GM12878 (cell line): Measurements from ENCODE around the gene TMEM128. TPM values are rescaled to one million over a fixed set of nuclear protein-coding genes. Genes with fewer than 3 reads are reported as not detected.

ENCODE experiments used
- ATAC-seq: fragments of 200-7000 bp; cut with Tn5 transposase; 3 replicates; pipeline ENCODE4 v1.9.1; 2020; ENCODE audit warnings: mild to moderate bottlenecking, moderate library complexity
- BruUV-seq: library from RNA; stranded (reverse); fragments of 400-500 nt; replicated peaks from 2 replicates; lab custom pipeline; 2021; lab: Mats Ljungman, UMichigan
- CTCF ChIA-PET: fragments of 300-600 bp; sonication (Branson Sonifier 250); formaldehyde crosslinking; extraction: SDS; loops from one replicate; lab custom pipeline; 2021; ENCODE audit warnings: inconsistent platforms; lab: Yijun Ruan, JAX
- POLR2A ChIA-PET: fragments of 350-600 bp; formaldehyde crosslinking; extraction: SDS; loops from one replicate; lab custom pipeline; 2021; ENCODE audit warnings: inconsistent platforms; lab: Charles Lee
- RAD21 ChIA-PET: fragments of 300-600 bp; sonication (Branson Sonifier 250); formaldehyde crosslinking; loops from one replicate; lab custom pipeline; 2023; ENCODE audit warnings: antibody characterized with exemption; ENCODE audit not compliant: unreplicated experiment; lab: Charles Lee
- SMC1A ChIA-PET: fragments of 300-600 bp; sonication (Branson Sonifier 250); formaldehyde crosslinking; loops from one replicate; lab custom pipeline; 2023; ENCODE audit not compliant: unreplicated experiment, uncharacterized antibody; lab: Charles Lee
- DNase-seq: peaks from one replicate; pipeline ENCODE4 v3.0.0-alpha.2; 2011; ENCODE audit warnings: low read depth, low spot score
- FAIRE-seq: peaks from 3 replicates; lab custom pipeline; 2011; peaks lifted over from hg19 to GRCh38; lab: Jason Lieb, UNC
- H2AFZ ChIP-seq: 2 replicates; pipeline ENCODE4 v1.6.0; 2011; ENCODE audit warnings: low read depth, low read length, control low read depth; ENCODE audit not compliant: control insufficient read depth
- H3K27ac ChIP-seq: 2 replicates; pipeline ENCODE4 v1.5.1; 2011; ENCODE audit warnings: control low read depth; ENCODE audit not compliant: control insufficient read depth, insufficient read depth
- H3K27me3 ChIP-seq, 2 experiments: replicated peaks in 1 of 2; 2 replicates each; pipeline versions ENCODE4 v1.6.0 to v1.6.1; 2011; ENCODE audit warnings: low read length in 1 of 2; ENCODE audit not compliant: control insufficient read depth in 2 of 2, insufficient read depth in 2 of 2
- H3K36me3 ChIP-seq, 2 experiments: 2 replicates each; pipeline ENCODE4 v1.5.1; 2011; ENCODE audit warnings: low read length in 1 of 2; ENCODE audit not compliant: control insufficient read depth in 2 of 2, insufficient read depth in 2 of 2
- H3K4me1 ChIP-seq: 2 replicates; pipeline ENCODE4 v1.6.1; 2011; ENCODE audit warnings: mild to moderate bottlenecking, low read length, moderate library complexity, mixed read lengths; ENCODE audit not compliant: control insufficient read depth, insufficient read depth
- H3K4me2 ChIP-seq: 2 replicates; pipeline ENCODE4 v1.6.0; 2011; ENCODE audit warnings: control low read depth; ENCODE audit not compliant: control insufficient read depth, insufficient read depth
- H3K4me3 ChIP-seq: fragments of 200-600 bp; sonication (generic); 2 replicates; pipeline ENCODE4 v1.5.1; 2016
- H3K79me2 ChIP-seq: 2 replicates; pipeline ENCODE4 v1.6.0; 2011; ENCODE audit warnings: low read length; ENCODE audit not compliant: control insufficient read depth, insufficient read depth
- H3K9ac ChIP-seq: 2 replicates; pipeline ENCODE4 v1.8.0; 2011; ENCODE audit warnings: low read length, control low read depth, mixed read lengths; ENCODE audit not compliant: control insufficient read depth, insufficient read depth
- H3K9me3 ChIP-seq: replicated peaks from 3 replicates; pipeline ENCODE4 v1.5.1; 2011; ENCODE audit warnings: mild to moderate bottlenecking, low read length; ENCODE audit not compliant: control insufficient read depth, insufficient read depth
- H4K20me1 ChIP-seq: 2 replicates; pipeline ENCODE4 v1.6.0; 2011; ENCODE audit not compliant: control insufficient read depth, insufficient read depth
- BHLHE40 ChIP-seq, 2 experiments: fragments of 450-650 bp in 1 of 2; IDR thresholded peaks; 2 replicates each; pipeline ENCODE4 v1.6.1; 2011 to 2017; ENCODE audit warnings: low read depth in 2 of 2, borderline replicate concordance in 1 of 2, improper control_type of control experiment in 1 of 2, low read length in 1 of 2, mild to moderate bottlenecking in 1 of 2
- CEBPB ChIP-seq, 2 experiments: fragments of 150-350 bp in 1 of 2; IDR thresholded peaks; 2 replicates each; pipeline ENCODE4 v1.6.1; 2012 to 2014; ENCODE audit warnings: low read depth in 2 of 2, low read length in 2 of 2, borderline replicate concordance in 1 of 2, inconsistent platforms in 1 of 2
- EP300 ChIP-seq, 2 experiments: fragments of 150-350 bp in 1 of 2; IDR thresholded peaks; 2 replicates each; pipeline ENCODE4 v1.6.1; 2011 to 2012; ENCODE audit warnings: low read depth in 2 of 2, low read length in 2 of 2, borderline replicate concordance in 1 of 2, improper control_type of control experiment in 1 of 2, inconsistent platforms in 1 of 2; ENCODE audit not compliant: control insufficient read depth in 1 of 2
- GATAD2B ChIP-seq: fragments of 450-650 bp; conservative IDR thresholded peaks from 2 replicates; pipeline ENCODE4 v1.6.1; 2017; ENCODE audit warnings: low read depth, mild to moderate bottlenecking, moderate library complexity
- IRF5 ChIP-seq: fragments of 450-650 bp; IDR thresholded peaks from 2 replicates; pipeline ENCODE4 v1.6.1; 2017; ENCODE audit warnings: borderline replicate concordance
- PAX8 ChIP-seq: fragments of 450-650 bp; IDR thresholded peaks from 2 replicates; pipeline ENCODE4 v1.6.1; 2017; ENCODE audit warnings: mild to moderate bottlenecking, moderate library complexity
- SMC3 ChIP-seq: IDR thresholded peaks from 2 replicates; pipeline ENCODE4 v1.6.1; 2011; ENCODE audit warnings: low read length, improper control_type of control experiment, borderline replicate concordance
- SP1 ChIP-seq: IDR thresholded peaks from one replicate; pipeline ENCODE4 v1.6.1; 2011; ENCODE audit warnings: low read depth, low read length
- SUZ12 ChIP-seq: fragments of 200-600 bp; sonication (generic); IDR thresholded peaks from one replicate; pipeline ENCODE4 v1.6.1; 2018; ENCODE audit warnings: antibody characterized with exemption, mild to moderate bottlenecking; ENCODE audit not compliant: unreplicated experiment
- WGBS: methylation state at CpG from one replicate; pipeline ENCODE4 v1.1.6; 2016; ENCODE audit warnings: low lambda C conversion rate; ENCODE audit not compliant: insufficient replicate concordance, insufficient coverage; ENCODE audit errors: missing lambda C conversion rate; 5-methylcytosine and 5-hydroxymethylcytosine counted together
- in situ Hi-C: fragments of 300-500 bp; cut with MboI; formaldehyde crosslinking; loops from 9 replicates; pipeline ENCODE4 v1.14.3; 2018; ENCODE audit warnings: mixed read lengths
- intact Hi-C: fragments of 100-400 bp; cut with micrococcal nuclease; formaldehyde crosslinking; loops from one replicate; pipeline ENCODE4 v1.14.2; 2022; ENCODE audit not compliant: unreplicated experiment
- polyA plus RNA-seq, 11 experiments: library from polyadenylated mRNA; depleted of rRNA in 4 of 11; unstranded in 6 of 11; stranded (reverse) in 5 of 11; fragments of >200 nt; fragmentation: Nextera tagmentation in 4 of 11; fragmentation: Illumina TruSeq in 1 of 11; extraction: Ambion mirVana in 4 of 11; extraction: Trizol in 1 of 11; gene quantifications; 1 replicate in 1 of 11; 2 replicates in 10 of 11; pipeline versions ENCODE4 v1.2.1 to v1.2.3, GENCODE V29; 2011 to 2016; ENCODE audit warnings: inconsistent platforms in 2 of 11, missing spikeins in 2 of 11, low read depth in 1 of 11
- total RNA-seq, 4 experiments: library from RNA; depleted of rRNA in 3 of 4; stranded (reverse); fragments of >200 nt in 3 of 4; fragmentation: Illumina TruSeq in 1 of 4; extraction: Trizol in 1 of 4; gene quantifications; 2 replicates each; pipeline versions ENCODE4 v1.2.1 to v1.2.3, GENCODE V29; 2013 to 2021
- TF ChIP-seq, protein P1 (sequence below): fragments of 450-650 bp; IDR thresholded peaks from 2 replicates; pipeline ENCODE4 v1.6.1; 2018; ENCODE audit warnings: borderline replicate concordance, mild to moderate bottlenecking; ENCODE audit not compliant: partially characterized antibody
- TF ChIP-seq, protein P2 (sequence below): IDR thresholded peaks from 2 replicates; pipeline ENCODE4 v1.6.1; 2012; ENCODE audit warnings: improper control_type of control experiment, low read depth, low read length; ENCODE audit not compliant: insufficient replicate concordance

TMEM128 gene
- total and polyA plus RNA-seq, 10 of the 15 experiments (the other 5 are each of a cell fraction or from before 2014, with no cell fraction given) = 9.3 to 44.2 (median 18.9) TPM

GRCh38 chr4:4267981-4268380, 20.0 kb upstream of the TMEM128 start (continued):
- no peak for TF ChIP-seq GATAD2B
- TF ChIP-seq, protein P1, sequence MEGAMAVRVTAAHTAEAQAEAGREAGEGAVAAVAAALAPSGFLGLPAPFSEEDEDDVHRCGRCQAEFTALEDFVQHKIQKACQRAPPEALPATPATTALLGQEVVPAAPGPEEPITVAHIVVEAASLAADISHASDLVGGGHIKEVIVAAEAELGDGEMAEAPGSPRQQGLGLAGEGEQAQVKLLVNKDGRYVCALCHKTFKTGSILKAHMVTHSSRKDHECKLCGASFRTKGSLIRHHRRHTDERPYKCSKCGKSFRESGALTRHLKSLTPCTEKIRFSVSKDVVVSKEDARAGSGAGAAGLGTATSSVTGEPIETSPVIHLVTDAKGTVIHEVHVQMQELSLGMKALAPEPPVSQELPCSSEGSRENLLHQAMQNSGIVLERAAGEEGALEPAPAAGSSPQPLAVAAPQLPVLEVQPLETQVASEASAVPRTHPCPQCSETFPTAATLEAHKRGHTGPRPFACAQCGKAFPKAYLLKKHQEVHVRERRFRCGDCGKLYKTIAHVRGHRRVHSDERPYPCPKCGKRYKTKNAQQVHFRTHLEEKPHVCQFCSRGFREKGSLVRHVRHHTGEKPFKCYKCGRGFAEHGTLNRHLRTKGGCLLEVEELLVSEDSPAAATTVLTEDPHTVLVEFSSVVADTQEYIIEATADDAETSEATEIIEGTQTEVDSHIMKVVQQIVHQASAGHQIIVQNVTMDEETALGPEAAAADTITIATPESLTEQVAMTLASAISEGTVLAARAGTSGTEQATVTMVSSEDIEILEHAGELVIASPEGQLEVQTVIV = no peak

GRCh38 chr4:4260185-4260751, 12.2 kb upstream of the TMEM128 start:
- RAD21 ChIA-PET = interaction anchor here (1.0 to 1.2 kb wide), 3 partner anchors 9 to 75 kb away, joined by 3 to 4 read pairs (median 3); partner anchors contain the start of gene TMEM128
- POLR2A ChIA-PET = interaction anchor here (0.6 kb wide), 1 partner anchor 78 kb away, joined by 3 read pairs; no protein-coding TSS in a partner anchor
- H4K20me1 ChIP-seq = no peaks in the 10 kb centered on the region
- no peak overlapping the region for H3K4me2 ChIP-seq
- intact Hi-C loops (loop anchor here (2.0 kb wide), 1 partner anchor 75 kb away; no protein-coding TSS in a partner anchor), in situ Hi-C loops (no loop called here)
- ATAC-seq (peak; percentile 95), DNase-seq (no peak), FAIRE-seq (no peak)
- SMC1A ChIA-PET = interaction anchor here (0.6 to 2.0 kb wide), 4 partner anchors 9 to 213 kb away, joined by 3 to 8 read pairs (median 4); partner anchors contain the start of gene TMEM128
- H3K4me1 ChIP-seq = no peaks in the 10 kb centered on the region
- no peak overlapping the region for H3K4me3 ChIP-seq
- 49% methylated on average over 5 of the region's 6 CpGs for WGBS
- no peaks in the 10 kb centered on the region for H3K27me3 ChIP-seq
- H3K79me2 ChIP-seq = no peaks in the 10 kb centered on the region
- no TSS peak for BruUV-seq
- CTCF ChIA-PET = interaction anchor here (0.7 to 2.5 kb wide), 15 partner anchors 8 to 224 kb away, joined by 3 to 14 read pairs (median 4); no protein-coding TSS in a partner anchor
- no peaks in the 10 kb centered on the region for H3K36me3 ChIP-seq
- no peak overlapping the region for H2AFZ ChIP-seq
- H3K9me3 ChIP-seq = no peaks in the 10 kb centered on the region
- no peak overlapping the region for H3K27ac ChIP-seq
- H3K9ac ChIP-seq = no peak overlapping the region
- TF ChIP-seq PAX8 (no peak), BHLHE40 (IDR thresholded peaks at IDR 0.05; ENCODE audit: borderline replicate concordance in 1 of 2, low read depth in 2 of 2, low read length in 1 of 2) (no peak), SMC3 (peak; percentile 42; the same call in 1 of the 2 replicates), IRF5 (no peak), EP300 (IDR thresholded peaks at IDR 0.05; ENCODE audit: borderline replicate concordance in 1 of 2, control insufficient read depth in 1 of 2, low read depth in 2 of 2, low read length in 2 of 2) (no peak), SP1 (no peak), CEBPB (IDR thresholded peaks at IDR 0.05; ENCODE audit: borderline replicate concordance in 1 of 2, low read depth in 2 of 2, low read length in 2 of 2) (no peak), SUZ12 (no peak)
- TF ChIP-seq, protein P2, sequence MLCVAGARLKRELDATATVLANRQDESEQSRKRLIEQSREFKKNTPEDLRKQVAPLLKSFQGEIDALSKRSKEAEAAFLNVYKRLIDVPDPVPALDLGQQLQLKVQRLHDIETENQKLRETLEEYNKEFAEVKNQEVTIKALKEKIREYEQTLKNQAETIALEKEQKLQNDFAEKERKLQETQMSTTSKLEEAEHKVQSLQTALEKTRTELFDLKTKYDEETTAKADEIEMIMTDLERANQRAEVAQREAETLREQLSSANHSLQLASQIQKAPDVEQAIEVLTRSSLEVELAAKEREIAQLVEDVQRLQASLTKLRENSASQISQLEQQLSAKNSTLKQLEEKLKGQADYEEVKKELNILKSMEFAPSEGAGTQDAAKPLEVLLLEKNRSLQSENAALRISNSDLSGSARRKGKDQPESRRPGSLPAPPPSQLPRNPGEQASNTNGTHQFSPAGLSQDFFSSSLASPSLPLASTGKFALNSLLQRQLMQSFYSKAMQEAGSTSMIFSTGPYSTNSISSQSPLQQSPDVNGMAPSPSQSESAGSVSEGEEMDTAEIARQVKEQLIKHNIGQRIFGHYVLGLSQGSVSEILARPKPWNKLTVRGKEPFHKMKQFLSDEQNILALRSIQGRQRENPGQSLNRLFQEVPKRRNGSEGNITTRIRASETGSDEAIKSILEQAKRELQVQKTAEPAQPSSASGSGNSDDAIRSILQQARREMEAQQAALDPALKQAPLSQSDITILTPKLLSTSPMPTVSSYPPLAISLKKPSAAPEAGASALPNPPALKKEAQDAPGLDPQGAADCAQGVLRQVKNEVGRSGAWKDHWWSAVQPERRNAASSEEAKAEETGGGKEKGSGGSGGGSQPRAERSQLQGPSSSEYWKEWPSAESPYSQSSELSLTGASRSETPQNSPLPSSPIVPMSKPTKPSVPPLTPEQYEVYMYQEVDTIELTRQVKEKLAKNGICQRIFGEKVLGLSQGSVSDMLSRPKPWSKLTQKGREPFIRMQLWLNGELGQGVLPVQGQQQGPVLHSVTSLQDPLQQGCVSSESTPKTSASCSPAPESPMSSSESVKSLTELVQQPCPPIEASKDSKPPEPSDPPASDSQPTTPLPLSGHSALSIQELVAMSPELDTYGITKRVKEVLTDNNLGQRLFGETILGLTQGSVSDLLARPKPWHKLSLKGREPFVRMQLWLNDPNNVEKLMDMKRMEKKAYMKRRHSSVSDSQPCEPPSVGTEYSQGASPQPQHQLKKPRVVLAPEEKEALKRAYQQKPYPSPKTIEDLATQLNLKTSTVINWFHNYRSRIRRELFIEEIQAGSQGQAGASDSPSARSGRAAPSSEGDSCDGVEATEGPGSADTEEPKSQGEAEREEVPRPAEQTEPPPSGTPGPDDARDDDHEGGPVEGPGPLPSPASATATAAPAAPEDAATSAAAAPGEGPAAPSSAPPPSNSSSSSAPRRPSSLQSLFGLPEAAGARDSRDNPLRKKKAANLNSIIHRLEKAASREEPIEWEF = no peak
